HepG2 (cell line): ENCODE measurements around the gene GABRR2. TPM values are rescaled to one million over a fixed set of nuclear protein-coding genes. Genes with fewer than 3 reads are reported as not detected.

ENCODE experiments used
- ATAC-seq: fragments of 200-7000 bp; cut with Tn5 transposase; 3 replicates; pipeline ENCODE4 v1.9.1; 2020; ENCODE audit warnings: mild to moderate bottlenecking, moderate library complexity
- BruUV-seq: library from RNA; stranded (reverse); fragments of 400-500 nt; replicated peaks from 2 replicates; lab custom pipeline; 2021; lab: Mats Ljungman, UMichigan
- CTCF ChIA-PET: fragments of 300-600 bp; formaldehyde crosslinking; extraction: SDS; loops from one replicate; lab custom pipeline; 2021; ENCODE audit warnings: low total read pairs, inconsistent platforms, low intra/inter-chr PET ratio; lab: Yijun Ruan, JAX
- POLR2A ChIA-PET: fragments of 350-600 bp; sonication (Branson Sonifier 250); formaldehyde crosslinking; loops from one replicate; lab custom pipeline; 2020; ENCODE audit warnings: antibody characterized with exemption, inconsistent platforms; lab: Yijun Ruan, JAX
- DNase-seq: peaks from one replicate; pipeline ENCODE4 v3.0.0-alpha.2; 2015; ENCODE audit warnings: low spot score
- FAIRE-seq: peaks from 3 replicates; lab custom pipeline; 2011; peaks lifted over from hg19 to GRCh38; lab: Jason Lieb, UNC
- H2AFZ ChIP-seq: one replicate; pipeline ENCODE4 v1.6.1; 2011; ENCODE audit warnings: low read length, inconsistent platforms
- H3K27ac ChIP-seq: fragments of 300-600 bp; 3 replicates; pipeline ENCODE4 v1.8.0; 2011; ENCODE audit warnings: mixed run types, mild to moderate bottlenecking, mixed read lengths, low read length, inconsistent platforms; ENCODE audit not compliant: insufficient read depth; ENCODE audit errors: extremely low read length
- H3K27me3 ChIP-seq, 2 experiments: fragments of 200-600 bp in 1 of 2; 2 replicates in 1 of 2; 3 replicates in 1 of 2; pipeline versions ENCODE4 v1.6.0 to v1.8.0; 2011; ENCODE audit warnings: low read length in 2 of 2, mild to moderate bottlenecking in 2 of 2, moderate library complexity in 2 of 2, inconsistent platforms in 1 of 2; ENCODE audit not compliant: insufficient read depth in 2 of 2, control insufficient read depth in 1 of 2
- H3K36me3 ChIP-seq, 2 experiments: fragments of 200-600 bp in 1 of 2; replicated peaks in 1 of 2; 2 replicates in 1 of 2; 3 replicates in 1 of 2; pipeline versions ENCODE4 v1.5.1 to v1.8.0; 2011; ENCODE audit warnings: low read length in 2 of 2, inconsistent platforms in 1 of 2; ENCODE audit not compliant: insufficient read depth in 2 of 2, control insufficient read depth in 1 of 2
- H3K4me1 ChIP-seq: 2 replicates; pipeline ENCODE4 v1.5.1; 2012; ENCODE audit warnings: low read length, inconsistent platforms; ENCODE audit not compliant: insufficient read depth
- H3K4me2 ChIP-seq: 2 replicates; pipeline ENCODE4 v1.6.0; 2011; ENCODE audit warnings: low read depth, low read length, inconsistent platforms
- H3K4me3 ChIP-seq, 3 experiments: fragments of 200-600 bp in 1 of 3; sonication (generic), shearing (Covaris generic) in 1 of 3; replicated peaks in 1 of 3; 2 replicates each; pipeline ENCODE4 v1.5.1; 2011 to 2016; ENCODE audit warnings: low read length in 3 of 3, inconsistent platforms in 2 of 3, low read depth in 2 of 3, mild to moderate bottlenecking in 2 of 3, control low read depth in 1 of 3, mixed read lengths in 1 of 3; ENCODE audit not compliant: insufficient read depth in 1 of 3
- H3K79me2 ChIP-seq: one replicate; pipeline ENCODE4 v1.6.1; 2011; ENCODE audit warnings: low read length, inconsistent platforms; ENCODE audit not compliant: insufficient read depth
- H3K9ac ChIP-seq: 2 replicates; pipeline ENCODE4 v1.6.0; 2011; ENCODE audit warnings: mild to moderate bottlenecking, low read depth, low read length, inconsistent platforms; ENCODE audit not compliant: insufficient read depth
- H3K9me3 ChIP-seq: 2 replicates; pipeline ENCODE4 v1.5.1; 2012; ENCODE audit warnings: mild to moderate bottlenecking, low read length
- H4K20me1 ChIP-seq: 2 replicates; pipeline ENCODE4 v1.6.0; 2011; ENCODE audit warnings: inconsistent platforms, mild to moderate bottlenecking, low read length, moderate library complexity; ENCODE audit not compliant: insufficient read depth
- HDAC2 ChIP-seq: sonication (generic); formaldehyde crosslinking; IDR thresholded peaks from 2 replicates; pipeline ENCODE4 v1.4.0; 2020; ENCODE audit warnings: missing genetic modification reagents
- KMT2B ChIP-seq: IDR thresholded peaks from 2 replicates; pipeline ENCODE4 v1.6.1; 2016; ENCODE audit warnings: missing genetic modification reagents, missing compliant biosample characterization
- NFE2L1 ChIP-seq: sonication (generic); formaldehyde crosslinking; IDR thresholded peaks from 2 replicates; pipeline ENCODE4 v1.4.0; 2020; ENCODE audit warnings: missing genetic modification reagents, mild to moderate bottlenecking, borderline replicate concordance
- POGZ ChIP-seq: sonication (generic); formaldehyde crosslinking; IDR thresholded peaks from 2 replicates; pipeline ENCODE4 v1.4.0; 2020; ENCODE audit warnings: mild to moderate bottlenecking, missing genetic modification reagents
- POLR2G ChIP-seq: fragments of 200-400 bp; formaldehyde crosslinking; IDR thresholded peaks from 2 replicates; pipeline ENCODE4 v1.6.1; 2018; ENCODE audit warnings: mild to moderate bottlenecking, low read depth, low read length, moderate library complexity
- SIN3A ChIP-seq: IDR thresholded peaks from 2 replicates; pipeline ENCODE4 v1.6.1; 2011; ENCODE audit warnings: low read depth, mild to moderate bottlenecking, control low read depth, low read length, borderline replicate concordance
- ZFP36L2 ChIP-seq: sonication (generic); formaldehyde crosslinking; IDR thresholded peaks from 2 replicates; pipeline ENCODE4 v1.4.0; 2020; ENCODE audit warnings: missing genetic modification reagents
- ZNF256 ChIP-seq: sonication (generic); formaldehyde crosslinking; conservative IDR thresholded peaks from 2 replicates; pipeline ENCODE4 v1.4.0; 2020; ENCODE audit warnings: missing genetic modification reagents
- ZNF337 ChIP-seq: sonication (generic); formaldehyde crosslinking; IDR thresholded peaks from 2 replicates; pipeline ENCODE4 v1.5.1; 2020; ENCODE audit warnings: missing genetic modification reagents, low read depth, mild to moderate bottlenecking, borderline replicate concordance
- ZNF570 ChIP-seq: sonication (generic); formaldehyde crosslinking; IDR thresholded peaks from 2 replicates; pipeline ENCODE4 v1.4.0; 2020; ENCODE audit warnings: mild to moderate bottlenecking, missing genetic modification reagents, borderline replicate concordance
- ZNF672 ChIP-seq: sonication (generic); formaldehyde crosslinking; IDR thresholded peaks from 2 replicates; pipeline ENCODE4 v1.8.1; 2022; ENCODE audit warnings: missing genetic modification reagents
- ZNF816 ChIP-seq: sonication (generic); formaldehyde crosslinking; IDR thresholded peaks from 2 replicates; pipeline ENCODE4 v1.8.0; 2022; ENCODE audit warnings: missing genetic modification reagents, mild to moderate bottlenecking, borderline replicate concordance
- whole genome bisulfite sequencing: methylation state at CpG from one replicate; pipeline ENCODE4 v1.1.6; 2017; ENCODE audit warnings: low lambda C conversion rate; 5-methylcytosine and 5-hydroxymethylcytosine counted together
- in situ Hi-C: cut with HindIII; loops from 2 replicates; pipeline ENCODE4 v1.10.0; 2017; ENCODE audit warnings: low pct_unique_long_range_greater_than_20kb; ENCODE audit not compliant: extremely low pct_ligation_motif_present
- intact Hi-C: fragments of 100-400 bp; cut with micrococcal nuclease; formaldehyde crosslinking; loops from one replicate; pipeline ENCODE4 v1.10.0; 2022; ENCODE audit not compliant: unreplicated experiment
- polyA plus RNA-seq, 8 experiments: library from polyadenylated mRNA; depleted of rRNA in 3 of 8; stranded (reverse) in 7 of 8; unstranded in 1 of 8; fragments of >200 nt; fragmentation: Illumina TruSeq in 4 of 8; extraction: Trizol in 4 of 8; gene quantifications; 2 replicates each; pipeline versions ENCODE4 v1.2.1 to v1.2.3, GENCODE V29; 2011 to 2016; ENCODE audit warnings: low read depth in 4 of 8, missing spikeins in 1 of 8, mixed read lengths in 1 of 8; ENCODE audit not compliant: insufficient read depth in 1 of 8
- total RNA-seq, 5 experiments: library from RNA; depleted of rRNA; stranded (reverse); fragments of >200 nt; fragmentation: Illumina TruSeq; extraction: Trizol; gene quantifications; 2 replicates each; pipeline ENCODE4 v1.2.3, GENCODE V29; 2016; ENCODE audit warnings: low read depth in 1 of 5
- TF ChIP-seq, protein P1 (sequence below), 2 experiments: sonication (generic) in 1 of 2; formaldehyde crosslinking in 1 of 2; IDR thresholded peaks; 2 replicates each; pipeline versions ENCODE4 v1.6.1 to v1.9.0; 2014 to 2022; ENCODE audit warnings: antibody characterized with exemption in 1 of 2, borderline replicate concordance in 1 of 2, inconsistent platforms in 1 of 2, low read depth in 1 of 2, missing genetic modification reagents in 1 of 2
- TF ChIP-seq, protein P2 (sequence below): sonication (generic); formaldehyde crosslinking; IDR thresholded peaks from 2 replicates; pipeline ENCODE4 v1.5.0; 2020; ENCODE audit warnings: mild to moderate bottlenecking, missing genetic modification reagents, moderate library complexity
- TF ChIP-seq, protein P3 (sequence below): sonication (generic); formaldehyde crosslinking; IDR thresholded peaks from 2 replicates; pipeline ENCODE4 v1.4.0; 2020; ENCODE audit warnings: missing genetic modification reagents, borderline replicate concordance

Gene GABRR2
- total and polyA plus RNA-seq, 2 of the 13 experiments (the other 11 are each of a cell fraction or from before 2014, with no cell fraction given): 0.13 TPM; not detected in 1

DNA sequence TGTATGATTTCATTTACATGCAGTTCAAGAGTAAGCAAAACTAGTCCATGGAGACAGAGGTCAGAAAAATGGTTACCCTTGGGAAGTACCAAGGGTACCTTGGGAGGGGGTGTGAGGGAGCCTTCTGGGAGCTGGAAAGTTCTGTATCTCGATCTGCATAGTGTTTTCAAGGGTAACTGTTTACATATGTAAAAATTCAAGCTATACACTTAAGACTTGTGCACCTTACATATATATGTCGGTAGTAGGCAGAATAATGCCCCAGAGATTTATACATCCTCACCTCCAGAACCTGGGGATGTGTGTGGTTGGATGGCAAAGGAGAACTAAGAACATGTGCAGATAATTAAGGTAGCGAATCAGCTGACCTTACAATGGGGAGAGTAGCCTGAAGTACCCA, 31.0 kb downstream of the GABRR2 start:
- WGBS: 15% methylated on average over 3 of the region's 3 CpGs
- intact Hi-C loops (no loop called here), in situ Hi-C loops (no loop called here)
- H3K4me3 ChIP-seq: no peak overlapping the region
- no TSS peak for BruUV-seq
- no peak overlapping the region for H2AFZ ChIP-seq
- H3K4me1 ChIP-seq: no peaks in the 10 kb centered on the region
- H3K9me3 ChIP-seq: no peaks in the 10 kb centered on the region
- peaks cover 3 to 26% of the 10 kb centered on the region in 2 experiments; a peak in 4 of 5 replicates for H3K27me3 ChIP-seq
- ATAC-seq (no peak), FAIRE-seq (no peak), DNase-seq (no peak)
- H3K4me2 ChIP-seq: no peak overlapping the region
- no peak overlapping the region for H3K9ac ChIP-seq
- H3K27ac ChIP-seq: no peak overlapping the region
- ChIA-PET POLR2A (no interaction called here), CTCF (no interaction called here)
- no peaks in the 10 kb centered on the region for H4K20me1 ChIP-seq
- no peaks in the 10 kb centered on the region for H3K36me3 ChIP-seq
- no peaks in the 10 kb centered on the region for H3K79me2 ChIP-seq
- TF ChIP-seq, protein P1, sequence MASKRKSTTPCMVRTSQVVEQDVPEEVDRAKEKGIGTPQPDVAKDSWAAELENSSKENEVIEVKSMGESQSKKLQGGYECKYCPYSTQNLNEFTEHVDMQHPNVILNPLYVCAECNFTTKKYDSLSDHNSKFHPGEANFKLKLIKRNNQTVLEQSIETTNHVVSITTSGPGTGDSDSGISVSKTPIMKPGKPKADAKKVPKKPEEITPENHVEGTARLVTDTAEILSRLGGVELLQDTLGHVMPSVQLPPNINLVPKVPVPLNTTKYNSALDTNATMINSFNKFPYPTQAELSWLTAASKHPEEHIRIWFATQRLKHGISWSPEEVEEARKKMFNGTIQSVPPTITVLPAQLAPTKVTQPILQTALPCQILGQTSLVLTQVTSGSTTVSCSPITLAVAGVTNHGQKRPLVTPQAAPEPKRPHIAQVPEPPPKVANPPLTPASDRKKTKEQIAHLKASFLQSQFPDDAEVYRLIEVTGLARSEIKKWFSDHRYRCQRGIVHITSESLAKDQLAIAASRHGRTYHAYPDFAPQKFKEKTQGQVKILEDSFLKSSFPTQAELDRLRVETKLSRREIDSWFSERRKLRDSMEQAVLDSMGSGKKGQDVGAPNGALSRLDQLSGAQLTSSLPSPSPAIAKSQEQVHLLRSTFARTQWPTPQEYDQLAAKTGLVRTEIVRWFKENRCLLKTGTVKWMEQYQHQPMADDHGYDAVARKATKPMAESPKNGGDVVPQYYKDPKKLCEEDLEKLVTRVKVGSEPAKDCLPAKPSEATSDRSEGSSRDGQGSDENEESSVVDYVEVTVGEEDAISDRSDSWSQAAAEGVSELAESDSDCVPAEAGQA (IDR thresholded peaks at IDR 0.05; ENCODE audit: low read depth): no peak
- TF ChIP-seq, protein P1 (CRISPR knock-in tag; IDR thresholded peaks at IDR 0.05; ENCODE audit: borderline replicate concordance): no peak
- no peak for TF ChIP-seq HDAC2
- TF ChIP-seq KMT2B (CRISPR knock-in tag): no peak
- no peak for TF ChIP-seq POLR2G
- TF ChIP-seq ZFP36L2 (CRISPR knock-in tag): no peak
- TF ChIP-seq ZNF672 (CRISPR knock-in tag): no peak
- no peak for TF ChIP-seq ZNF256 (CRISPR knock-in tag)
- TF ChIP-seq, protein P2, sequence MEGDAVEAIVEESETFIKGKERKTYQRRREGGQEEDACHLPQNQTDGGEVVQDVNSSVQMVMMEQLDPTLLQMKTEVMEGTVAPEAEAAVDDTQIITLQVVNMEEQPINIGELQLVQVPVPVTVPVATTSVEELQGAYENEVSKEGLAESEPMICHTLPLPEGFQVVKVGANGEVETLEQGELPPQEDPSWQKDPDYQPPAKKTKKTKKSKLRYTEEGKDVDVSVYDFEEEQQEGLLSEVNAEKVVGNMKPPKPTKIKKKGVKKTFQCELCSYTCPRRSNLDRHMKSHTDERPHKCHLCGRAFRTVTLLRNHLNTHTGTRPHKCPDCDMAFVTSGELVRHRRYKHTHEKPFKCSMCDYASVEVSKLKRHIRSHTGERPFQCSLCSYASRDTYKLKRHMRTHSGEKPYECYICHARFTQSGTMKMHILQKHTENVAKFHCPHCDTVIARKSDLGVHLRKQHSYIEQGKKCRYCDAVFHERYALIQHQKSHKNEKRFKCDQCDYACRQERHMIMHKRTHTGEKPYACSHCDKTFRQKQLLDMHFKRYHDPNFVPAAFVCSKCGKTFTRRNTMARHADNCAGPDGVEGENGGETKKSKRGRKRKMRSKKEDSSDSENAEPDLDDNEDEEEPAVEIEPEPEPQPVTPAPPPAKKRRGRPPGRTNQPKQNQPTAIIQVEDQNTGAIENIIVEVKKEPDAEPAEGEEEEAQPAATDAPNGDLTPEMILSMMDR: no peak
- TF ChIP-seq NFE2L1 (CRISPR knock-in tag): no peak
- TF ChIP-seq, protein P3, sequence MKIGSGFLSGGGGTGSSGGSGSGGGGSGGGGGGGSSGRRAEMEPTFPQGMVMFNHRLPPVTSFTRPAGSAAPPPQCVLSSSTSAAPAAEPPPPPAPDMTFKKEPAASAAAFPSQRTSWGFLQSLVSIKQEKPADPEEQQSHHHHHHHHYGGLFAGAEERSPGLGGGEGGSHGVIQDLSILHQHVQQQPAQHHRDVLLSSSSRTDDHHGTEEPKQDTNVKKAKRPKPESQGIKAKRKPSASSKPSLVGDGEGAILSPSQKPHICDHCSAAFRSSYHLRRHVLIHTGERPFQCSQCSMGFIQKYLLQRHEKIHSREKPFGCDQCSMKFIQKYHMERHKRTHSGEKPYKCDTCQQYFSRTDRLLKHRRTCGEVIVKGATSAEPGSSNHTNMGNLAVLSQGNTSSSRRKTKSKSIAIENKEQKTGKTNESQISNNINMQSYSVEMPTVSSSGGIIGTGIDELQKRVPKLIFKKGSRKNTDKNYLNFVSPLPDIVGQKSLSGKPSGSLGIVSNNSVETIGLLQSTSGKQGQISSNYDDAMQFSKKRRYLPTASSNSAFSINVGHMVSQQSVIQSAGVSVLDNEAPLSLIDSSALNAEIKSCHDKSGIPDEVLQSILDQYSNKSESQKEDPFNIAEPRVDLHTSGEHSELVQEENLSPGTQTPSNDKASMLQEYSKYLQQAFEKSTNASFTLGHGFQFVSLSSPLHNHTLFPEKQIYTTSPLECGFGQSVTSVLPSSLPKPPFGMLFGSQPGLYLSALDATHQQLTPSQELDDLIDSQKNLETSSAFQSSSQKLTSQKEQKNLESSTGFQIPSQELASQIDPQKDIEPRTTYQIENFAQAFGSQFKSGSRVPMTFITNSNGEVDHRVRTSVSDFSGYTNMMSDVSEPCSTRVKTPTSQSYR (CRISPR knock-in tag): no peak
- no peak for TF ChIP-seq ZNF570 (CRISPR knock-in tag)
- no peak for TF ChIP-seq SIN3A
- no peak for TF ChIP-seq ZNF337 (CRISPR knock-in tag)
- TF ChIP-seq POGZ: no peak
- TF ChIP-seq ZNF816: no peak
